GM18868 (cell line): ENCODE measurements around the gene RAMACL.

Experiments
- ATAC-seq: cut with Tn5 transposase; IDR thresholded peaks from one replicate; pipeline ENCODE4 v1.9.1; 2021; ENCODE audit warnings: mild to moderate bottlenecking, moderate library complexity; ENCODE audit not compliant: unreplicated experiment

Gene RAMACL

DNA sequence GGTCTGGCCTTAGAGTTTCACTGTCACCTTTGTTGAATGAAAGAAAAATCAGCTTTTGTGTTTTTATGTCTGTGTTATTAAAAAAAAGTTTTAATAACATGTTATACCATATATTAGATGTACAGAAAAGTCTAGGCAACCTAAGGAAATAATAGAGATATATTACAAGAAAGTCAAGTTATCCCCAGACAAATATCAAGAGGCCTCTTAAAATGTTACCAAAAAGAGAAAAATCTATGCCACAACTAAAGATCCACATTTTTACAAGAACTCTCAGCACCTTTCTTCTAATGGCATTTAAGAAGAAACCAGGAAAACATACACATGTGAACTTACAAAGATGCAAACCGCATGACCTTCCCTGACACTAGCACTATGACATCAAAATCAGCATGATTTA is 26.8 kb downstream of the RAMACL start:
- ATAC-seq, result no peak

DNA sequence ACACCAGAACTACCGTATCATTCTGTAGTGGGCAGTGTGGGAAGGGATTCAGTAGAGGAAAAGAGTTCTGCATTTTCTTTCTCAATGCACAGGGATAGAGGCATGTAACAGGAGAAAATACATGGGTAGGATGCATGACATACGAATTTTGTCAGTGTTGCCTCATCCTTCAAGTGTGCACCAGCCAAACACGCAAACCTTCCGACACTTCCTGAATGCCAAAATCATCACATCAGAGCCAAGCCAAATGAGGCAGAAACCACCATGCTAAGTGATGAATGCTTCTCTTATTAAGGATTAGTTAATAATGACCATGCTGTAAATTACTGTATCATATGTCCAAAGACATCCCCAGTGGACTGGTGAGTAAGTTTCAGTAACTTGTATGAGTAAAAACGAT is 27.3 kb downstream of the RAMACL start:
- no peak for ATAC-seq

DNA sequence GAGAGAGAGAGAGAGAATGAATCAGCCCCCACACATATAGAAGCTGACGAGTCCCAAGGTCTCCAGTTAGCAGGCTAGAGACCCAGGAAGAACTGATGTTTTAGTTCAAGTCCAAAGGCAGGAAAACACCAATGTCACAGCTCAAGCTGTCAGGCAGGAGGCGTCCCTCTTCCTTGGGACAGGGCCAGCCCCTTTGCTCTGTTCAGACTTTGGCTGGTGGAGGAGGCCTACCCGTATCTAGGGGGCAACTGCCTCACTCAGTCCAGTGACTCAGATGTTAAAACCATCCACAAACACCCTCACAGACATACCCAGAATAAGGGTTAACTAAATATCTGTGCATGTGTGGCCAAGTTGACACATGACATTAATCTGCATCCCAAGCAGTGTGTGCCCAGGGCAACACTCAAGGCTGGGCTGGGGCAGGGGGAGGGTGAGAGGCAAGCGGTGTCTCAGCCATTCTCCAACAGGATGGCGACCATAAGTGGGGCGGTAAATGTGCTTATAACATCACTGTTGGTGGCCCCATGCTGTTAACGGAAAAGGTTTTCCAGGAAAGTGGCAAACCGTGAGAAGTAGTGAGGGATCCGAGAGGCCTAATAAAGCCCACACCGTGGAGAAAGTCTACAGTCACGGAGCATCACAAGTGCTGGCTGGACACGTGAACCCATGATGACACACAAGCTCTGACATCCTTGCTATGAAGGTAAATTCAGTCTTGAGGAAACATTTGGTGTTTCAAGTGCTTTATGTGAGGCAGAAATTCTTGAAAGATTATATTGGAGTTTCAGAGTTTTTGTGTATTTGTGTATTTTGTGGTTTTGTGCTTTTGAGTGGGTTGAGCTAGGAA is 28.1 kb downstream of the RAMACL start:
- ATAC-seq, result no peak

GRCh38 chr6:166556863-166557322 is 29.6 kb downstream of the RAMACL start:
- peak; percentile 81 for ATAC-seq

GRCh38 chr6:166556336-166556735 is 30.1 kb downstream of the RAMACL start:
- no peak for ATAC-seq

GRCh38 chr6:166555086-166555485 is 31.4 kb downstream of the RAMACL start:
- no peak for ATAC-seq

GRCh38 chr6:166554316-166554715 is 32.2 kb downstream of the RAMACL start:
- ATAC-seq, result no peak

DNA sequence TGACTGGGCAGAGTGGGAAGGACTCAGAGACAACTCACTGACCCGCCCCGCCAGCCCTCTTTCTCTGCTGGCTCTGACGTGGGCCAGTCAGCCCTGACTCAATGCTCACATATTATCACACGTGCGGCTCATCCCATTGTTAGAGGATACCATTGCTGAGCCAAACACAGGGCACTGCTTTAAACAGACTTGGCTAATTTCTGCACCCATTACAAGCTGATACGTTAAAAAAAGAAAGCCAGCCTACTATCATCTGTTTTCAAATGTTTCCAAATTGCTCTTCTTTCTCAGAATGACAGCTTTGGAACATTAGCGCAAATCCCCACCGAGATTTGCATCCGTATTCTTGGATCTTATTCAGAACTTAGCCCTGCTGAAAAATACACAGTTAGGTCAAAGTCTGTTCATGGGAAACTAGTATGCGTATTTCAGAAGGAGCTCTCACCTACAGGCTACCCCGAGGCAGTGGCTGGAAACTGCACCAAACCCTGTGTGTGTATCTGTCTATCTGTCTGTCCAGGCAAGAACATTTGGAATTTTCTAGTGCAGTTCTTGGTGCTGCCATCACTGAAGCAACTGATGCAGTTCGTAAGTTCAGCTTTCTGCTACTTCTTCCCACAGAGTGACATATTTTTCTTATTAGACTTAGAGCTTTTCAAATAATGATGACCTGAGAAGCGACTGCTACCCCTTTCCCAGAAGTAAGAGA is 32.8 kb downstream of the RAMACL start:
- ATAC-seq, result no peak

DNA sequence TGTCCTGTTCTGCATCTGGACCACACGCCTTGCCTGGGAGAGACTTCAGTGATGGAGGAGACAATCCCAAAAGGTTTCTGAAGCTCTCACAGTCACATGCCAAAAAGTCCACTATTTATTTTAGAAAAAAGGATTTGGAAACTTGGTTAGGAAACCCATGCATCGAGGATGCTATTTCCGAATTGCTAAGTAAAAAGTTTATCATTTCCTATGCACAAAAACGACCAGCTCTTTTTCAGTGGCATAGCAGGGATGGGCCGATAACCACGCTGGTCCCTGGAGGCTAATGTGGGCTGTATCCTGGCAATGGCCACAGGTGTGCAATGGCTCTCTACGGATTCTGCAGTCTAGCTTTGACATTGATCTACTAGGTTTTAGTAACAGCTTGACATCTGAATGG is 33.9 kb downstream of the RAMACL start:
- no peak for ATAC-seq

DNA sequence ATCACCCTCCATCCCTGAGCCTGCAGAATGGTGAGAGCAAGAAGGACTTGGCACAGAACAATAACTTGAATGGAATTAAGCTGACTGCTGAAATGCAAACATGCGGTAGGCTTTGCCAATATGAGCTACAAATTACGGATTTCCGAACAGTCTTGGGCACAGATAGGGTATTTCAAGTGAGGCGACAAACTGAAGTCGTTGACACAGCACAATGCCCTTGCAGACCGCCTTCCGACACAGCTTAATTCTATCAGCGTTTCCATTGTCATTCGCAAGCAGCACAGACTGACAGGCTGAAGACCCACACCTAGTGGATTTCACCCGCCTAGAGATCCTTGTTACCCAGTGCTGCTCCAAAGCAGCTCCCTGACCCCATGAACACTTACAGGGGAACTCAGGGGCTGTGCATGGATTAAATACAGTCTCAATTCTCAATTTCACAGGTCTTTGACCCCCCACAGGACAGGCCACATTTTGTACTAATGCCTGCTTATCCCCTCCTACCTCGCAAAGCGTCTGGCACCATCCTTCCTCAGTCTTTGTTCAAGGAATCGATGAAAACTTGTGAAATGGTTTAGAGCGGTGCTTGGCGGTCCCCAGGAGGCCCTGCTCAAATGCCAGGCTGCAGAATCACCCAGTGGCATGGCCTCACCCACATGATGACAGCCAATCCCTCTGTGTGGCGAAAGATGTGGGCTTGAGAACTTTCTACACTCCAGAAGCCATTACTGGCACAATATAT is 34.6 kb downstream of the RAMACL start:
- no peak for ATAC-seq

DNA sequence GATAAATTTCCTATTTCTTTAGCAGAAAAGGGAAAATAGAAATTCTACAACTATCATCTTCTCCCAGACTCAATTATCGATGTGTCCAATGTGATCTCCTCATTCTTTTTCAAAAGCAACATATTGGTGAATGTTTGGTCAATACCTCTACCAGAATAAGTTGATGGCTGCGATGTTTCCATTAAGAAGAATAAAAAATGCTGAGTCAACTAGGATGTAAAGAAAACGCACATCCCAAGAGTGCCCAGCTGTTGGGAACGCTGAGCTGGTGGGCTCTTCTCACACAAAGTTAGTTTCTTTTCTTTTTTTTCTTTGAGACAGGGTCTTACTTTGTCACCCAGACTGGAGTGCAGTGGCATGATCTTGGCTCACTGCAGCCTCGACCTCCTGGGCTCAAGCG is 39.8 kb downstream of the RAMACL start:
- no peak for ATAC-seq

DNA sequence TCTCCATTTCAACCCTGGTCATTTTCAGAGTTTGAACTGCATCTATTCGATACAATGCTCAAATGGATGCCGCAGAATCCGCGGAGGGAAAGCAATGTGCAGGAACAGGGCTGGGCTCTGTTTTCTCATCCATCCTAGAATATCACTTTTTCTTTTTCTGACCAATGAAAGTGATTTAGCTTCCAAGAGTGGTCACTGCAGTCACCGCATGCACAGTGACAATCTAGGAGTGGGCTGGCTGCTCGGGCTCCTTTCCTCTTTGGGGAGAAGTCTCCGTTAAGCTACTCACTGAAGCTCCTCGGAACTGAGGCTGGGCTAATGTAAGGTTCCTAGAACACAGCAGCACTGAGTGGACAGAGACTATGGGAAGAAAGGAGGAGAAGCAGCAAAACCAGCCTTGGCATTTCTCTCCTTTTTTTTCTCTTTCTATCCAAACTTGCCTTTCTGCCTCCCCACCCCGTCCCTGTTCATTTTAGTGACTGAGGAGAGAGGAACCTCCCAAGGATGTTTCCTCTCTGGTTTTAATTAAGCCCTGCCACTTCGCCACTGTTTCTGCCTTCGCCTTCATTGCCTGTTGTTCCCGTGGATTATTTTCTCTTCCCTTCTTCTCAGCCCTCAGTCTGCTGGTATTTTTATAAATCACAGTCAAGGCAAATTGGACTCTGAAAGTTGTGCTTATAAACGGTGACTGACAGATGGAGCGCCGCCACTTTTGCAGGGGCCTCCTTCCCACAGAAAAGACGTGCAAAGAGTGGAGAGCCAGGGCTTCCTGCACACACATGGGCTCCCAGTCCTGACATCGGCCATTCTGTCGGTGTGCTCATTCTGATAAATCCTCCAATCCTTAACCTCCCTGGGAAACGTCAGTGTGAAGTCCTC is 41.1 kb downstream of the RAMACL start:
- ATAC-seq, result no peak

DNA sequence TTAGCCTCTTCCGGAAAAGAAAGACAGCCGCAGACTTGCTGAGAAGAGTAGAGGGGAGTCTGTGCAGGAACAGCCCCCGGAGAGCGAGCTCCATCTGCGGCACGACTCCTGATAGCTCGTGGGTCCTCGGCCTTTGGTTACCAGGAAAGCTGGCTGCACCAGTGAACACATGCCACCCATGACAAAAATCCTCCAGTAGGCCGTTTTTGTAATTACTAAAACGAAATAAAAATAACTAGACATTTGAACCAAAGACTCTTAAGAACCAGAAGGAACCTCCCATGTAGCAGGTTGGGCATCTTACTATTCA is 42.2 kb downstream of the RAMACL start:
- no peak for ATAC-seq

DNA sequence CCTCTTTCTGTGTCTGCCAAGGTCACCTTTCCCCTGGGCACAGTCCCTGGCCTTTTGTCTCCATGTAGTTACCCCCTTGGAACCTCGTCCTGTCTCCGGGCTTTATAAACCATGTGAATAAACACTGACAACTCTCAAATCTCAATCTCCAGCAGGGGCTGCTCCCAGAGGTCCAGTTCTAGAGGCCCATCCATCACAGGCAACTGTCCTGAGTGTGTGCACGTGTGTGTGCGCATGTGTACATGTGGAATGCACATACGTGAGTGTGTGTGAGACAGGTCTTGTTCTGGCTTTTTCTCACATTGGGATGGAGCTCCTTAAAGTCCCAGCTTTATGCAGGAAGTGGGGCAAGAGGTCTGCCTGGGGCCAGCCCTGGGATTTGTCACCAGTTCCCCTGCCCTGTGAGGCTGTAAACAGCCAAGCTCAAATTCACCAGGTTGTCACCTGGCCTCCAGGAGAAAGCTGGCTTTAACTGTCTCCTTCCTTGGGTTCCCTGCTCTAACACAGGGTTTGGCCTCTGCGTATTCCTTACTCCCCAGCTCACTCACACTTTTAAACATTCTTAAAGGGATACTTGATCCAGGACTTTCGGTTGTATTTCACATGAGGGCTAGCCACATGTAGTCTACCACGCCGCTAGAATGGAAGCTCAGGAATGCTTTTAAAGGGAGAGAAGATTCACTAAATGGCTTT is 42.7 kb downstream of the RAMACL start:
- ATAC-seq, result no peak

DNA sequence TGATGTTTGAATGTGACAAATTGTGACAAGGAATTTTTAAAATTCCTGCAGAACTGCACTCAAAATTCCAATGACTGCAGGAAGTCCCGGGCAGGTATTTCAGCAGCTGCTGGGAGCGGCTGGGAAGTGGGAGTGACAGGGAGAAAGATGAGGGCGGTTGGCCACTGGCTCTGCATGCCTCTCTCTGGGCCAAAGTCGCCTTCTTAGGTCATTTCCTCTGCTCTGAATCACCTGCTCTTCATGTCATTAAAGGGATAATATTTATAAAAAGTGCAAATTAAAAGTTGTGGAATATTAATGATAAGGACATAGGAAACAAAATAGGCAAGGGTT is 43.9 kb downstream of the RAMACL start:
- ATAC-seq, result no peak

GRCh38 chr6:166541876-166542579 is 44.5 kb downstream of the RAMACL start:
- ATAC-seq, result no peak

DNA sequence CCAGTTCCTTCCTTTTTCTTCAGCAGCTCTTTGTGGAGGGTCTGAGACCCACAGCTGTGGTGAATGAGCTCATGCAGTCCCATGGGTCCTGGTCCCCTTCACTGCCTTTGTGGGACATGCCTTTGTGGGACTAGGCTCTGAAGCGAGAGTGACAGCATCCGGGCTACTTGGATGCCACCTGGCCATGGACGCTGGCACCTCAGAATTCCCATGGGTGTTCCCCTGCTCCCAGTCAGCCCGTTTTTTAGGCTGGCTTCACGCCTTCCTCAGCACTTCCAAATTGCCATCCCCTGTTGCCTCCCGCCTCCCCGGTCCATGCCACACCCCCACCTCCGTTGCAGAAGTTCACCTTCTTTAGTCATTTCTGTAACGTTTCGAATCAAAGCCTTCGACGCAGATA is 45.1 kb downstream of the RAMACL start:
- ATAC-seq, result no peak

GRCh38 chr6:166540631-166541331 is 45.7 kb downstream of the RAMACL start:
- peak; percentile 93 for ATAC-seq

DNA sequence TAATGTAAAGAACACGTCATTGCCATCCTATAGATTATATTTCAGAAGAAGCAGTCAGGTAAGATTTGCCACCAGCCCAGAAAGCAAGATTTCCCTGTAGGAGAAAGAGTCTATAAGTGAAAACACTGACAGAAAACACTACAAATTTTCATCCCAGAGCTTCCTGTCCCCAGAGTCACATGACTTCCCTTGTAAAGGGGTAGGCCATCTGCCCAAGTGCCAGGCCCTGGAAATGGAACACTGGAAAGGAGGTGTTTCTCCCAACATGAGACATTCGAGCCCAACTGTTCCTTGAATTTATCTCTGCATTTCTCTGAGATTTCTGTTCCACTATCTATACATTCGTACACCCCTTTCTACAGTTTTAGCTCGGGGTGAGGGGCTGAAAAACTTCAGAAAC is 46.9 kb downstream of the RAMACL start:
- no peak for ATAC-seq
